Thyroid gland (tissue), 4 donors: Measurements from ENCODE around the gene ZBTB33. TPM values are rescaled to one million over a fixed set of nuclear protein-coding genes. Genes with fewer than 3 reads are reported as not detected.

Source experiments
- DNase-seq, 2 donors: peaks; one replicate each; pipeline ENCODE4 v3.0.0-alpha.2; 2019
- H3K27ac ChIP-seq, 3 donors: fragments of 200-600 bp; sonication (generic); 1 replicate in 2 of 3; 2 replicates in 1 of 3; pipeline ENCODE4 v1.5.1; 2016 to 2019; ENCODE audit warnings: mild to moderate bottlenecking in 1 of 3, moderate library complexity in 1 of 3
- H3K27me3 ChIP-seq: fragments of 200-600 bp; sonication (generic); one replicate; pipeline ENCODE4 v1.5.1; 2019
- H3K36me3 ChIP-seq, 2 donors: fragments of 200-600 bp; sonication (generic); one replicate each; pipeline ENCODE4 v1.5.1; 2016 to 2019
- H3K4me1 ChIP-seq, 2 donors: fragments of 200-600 bp; sonication (generic); one replicate each; pipeline ENCODE4 v1.5.1; 2017 to 2019
- H3K4me3 ChIP-seq, 3 donors: fragments of 200-600 bp; sonication (generic); replicated peaks in 1 of 3; 1 replicate in 2 of 3; 2 replicates in 1 of 3; pipeline ENCODE4 v1.5.1; 2016; ENCODE audit warnings: mild to moderate bottlenecking in 1 of 3
- H3K9me3 ChIP-seq: fragments of 200-600 bp; sonication (generic); one replicate; pipeline ENCODE4 v1.5.1; 2017
- CTCF ChIP-seq, 6 experiments: fragments of 200-600 bp in 3 of 6; fragments of 450-650 bp in 3 of 6; sonication (generic) in 3 of 6; IDR thresholded peaks; one replicate each; pipeline ENCODE4 v1.5.1; 2016 to 2019; ENCODE audit warnings: antibody characterized with exemption in 6 of 6, mild to moderate bottlenecking in 2 of 6, inconsistent platforms in 1 of 6, moderate library complexity in 1 of 6
- POLR2A ChIP-seq, 2 donors: fragments of 450-650 bp; IDR thresholded peaks; one replicate each; pipeline ENCODE4 v1.6.1; 2017; ENCODE audit warnings: antibody characterized with exemption in 2 of 2, mild to moderate bottlenecking in 2 of 2, moderate library complexity in 1 of 2
- WGBS, 2 donors: methylation state at CpG; one replicate each; pipeline ENCODE4 v1.1.5; 2017; 5-methylcytosine and 5-hydroxymethylcytosine counted together
- intact Hi-C: fragments of 100-400 bp; cut with DNase I; formaldehyde crosslinking; loops from one replicate; pipeline ENCODE4 v1.15.1; 2023
- total RNA-seq, 4 donors: library from RNA; depleted of rRNA; stranded (reverse); fragments of >200 nt; gene quantifications; one replicate each; pipeline ENCODE4 v1.2.3, GENCODE V29; 2016

The ZBTB33 gene
- total RNA-seq, 4 donors from 2014 or later, result 18.4 to 23.5 (median 20.8) TPM

GRCh38 chrX:120281021-120281624 lies 30.5 kb downstream of the ZBTB33 start:
- intact Hi-C loops, result no loop called here
- no peaks in the 10 kb centered on the region for H3K9me3 ChIP-seq
- H3K36me3 ChIP-seq, result no peaks in the 10 kb centered on the region
- no peak overlapping the region for H3K4me3 ChIP-seq
- no peak overlapping the region for H3K27ac ChIP-seq
- DNase-seq, result no peak
- 88 to 91% methylated on average over 10 of the region's 10 CpGs for WGBS, 2 donors
- H3K4me1 ChIP-seq, result peaks cover 0 to 9% of the 10 kb centered on the region in 2 donors
- H3K27me3 ChIP-seq, result no peaks in the 10 kb centered on the region
- TF ChIP-seq CTCF (IDR thresholded peaks at IDR 0.05) (no peak), POLR2A (IDR thresholded peaks at IDR 0.05) (no peak)

GRCh38 chrX:120281761-120282160 lies 31.1 kb downstream of the ZBTB33 start:
- no peaks in the 10 kb centered on the region for H3K27me3 ChIP-seq
- H3K36me3 ChIP-seq, result no peaks in the 10 kb centered on the region
- H3K4me1 ChIP-seq, result peaks cover 0 to 9% of the 10 kb centered on the region in 2 donors
- 49 to 75% methylated on average over 4 of the region's 4 CpGs for WGBS, 2 donors
- no peak overlapping the region for H3K4me3 ChIP-seq
- no peak for TF ChIP-seq CTCF (IDR thresholded peaks at IDR 0.05)
- no peak for TF ChIP-seq POLR2A (IDR thresholded peaks at IDR 0.05)
- peak overlapping the region in 2 of 3 donors; percentile 61 to 67 for H3K27ac ChIP-seq
- intact Hi-C loops, result no loop called here
- no peaks in the 10 kb centered on the region for H3K9me3 ChIP-seq
- no peak for DNase-seq

GRCh38 chrX:120282697-120283096 lies 32.1 kb downstream of the ZBTB33 start:
- Histone ChIP-seq H3K9me3 (no peaks in the 10 kb centered on the region), H3K4me1 (peaks cover 0 to 9% of the 10 kb centered on the region in 2 donors), H3K27me3 (no peaks in the 10 kb centered on the region), H3K36me3 (no peaks in the 10 kb centered on the region), H3K4me3 (no peak overlapping the region), H3K27ac (peak overlapping the region; percentile 55 to 67 (median 61))
- DNase-seq, result peak; percentile 61 to 65
- TF ChIP-seq CTCF (IDR thresholded peaks at IDR 0.05), result no peak
- WGBS, 2 donors, result 68 to 70% methylated on average over 1 of the region's 1 CpG
- intact Hi-C loops, result no loop called here

GRCh38 chrX:120286733-120287512 lies 36.3 kb downstream of the ZBTB33 start:
- intact Hi-C loops, result no loop called here
- no peak overlapping the region for H3K27ac ChIP-seq
- WGBS, 2 donors, result 76 to 86% methylated on average over 2 to 3 of the region's 4 CpGs

More at GRCh38 chrX:120286733-120287512, 36.3 kb downstream of the ZBTB33 start:
- no peaks in the 10 kb centered on the region for H3K27me3 ChIP-seq
- no peak for TF ChIP-seq CTCF (IDR thresholded peaks at IDR 0.05)
- TF ChIP-seq POLR2A (IDR thresholded peaks at IDR 0.05), result no peak
- peaks cover 0 to 6% of the 10 kb centered on the region in 2 donors for H3K4me1 ChIP-seq
- no peaks in the 10 kb centered on the region for H3K9me3 ChIP-seq
- H3K4me3 ChIP-seq, result no peak overlapping the region
- H3K36me3 ChIP-seq, result no peaks in the 10 kb centered on the region
- DNase-seq, result no peak
